GM23338 (cell line): Measurements from ENCODE around the gene ZNF805.

Experiments used
- CREB1 ChIP-seq: fragments of 250-450 bp; sonication (Bioruptor Pico); IDR thresholded peaks from 2 replicates; pipeline ENCODE4 v1.5.0; 2020; ENCODE audit warnings: low read depth, mild to moderate bottlenecking, moderate library complexity
- CTCF ChIP-seq, 2 experiments: fragments of 200-600 bp in 1 of 2; sonication (generic) in 1 of 2; conservative IDR thresholded peaks; 2 replicates each; pipeline versions ENCODE4 v1.5.1 to v1.6.1; 2016 to 2017; ENCODE audit warnings: antibody characterized with exemption in 2 of 2, low read depth in 2 of 2, mild to moderate bottlenecking in 2 of 2, moderate library complexity in 1 of 2
- EZH2 ChIP-seq: fragments of 200-600 bp; sonication (generic); IDR thresholded peaks from one replicate; pipeline ENCODE4 v1.8.0; 2017; ENCODE audit warnings: antibody characterized with exemption, mild to moderate bottlenecking, low read depth; ENCODE audit not compliant: unreplicated experiment
- EZH2phosphoT487 ChIP-seq: fragments of 200-600 bp; sonication (generic); IDR thresholded peaks from one replicate; pipeline ENCODE4 v1.8.1; 2018; ENCODE audit warnings: antibody characterized with exemption; ENCODE audit not compliant: unreplicated experiment
- REST ChIP-seq: IDR thresholded peaks from one replicate; pipeline ENCODE4 v1.6.1; 2018; ENCODE audit warnings: antibody characterized with exemption; ENCODE audit not compliant: unreplicated experiment
- ZNF114 ChIP-seq: fragments of 250-450 bp; sonication (Bioruptor Pico); IDR thresholded peaks from 2 replicates; pipeline ENCODE4 v1.5.0; 2020; ENCODE audit warnings: mild to moderate bottlenecking, moderate library complexity

GRCh38 chr19:57191141-57192076, 49.0 kb upstream of the ZNF805 start, which contains the start of gene ZNF264:
- TF ChIP-seq CTCF (conservative IDR thresholded peaks at IDR 0.05; ENCODE audit: low read depth in 2 of 2) (no peak), EZH2phosphoT487 (no peak), EZH2 (no peak), ZNF114 (CRISPR knock-in tag) (no peak), REST (no peak), CREB1 (CRISPR knock-in tag) (0 out of 2 replicates have a peak, but pooled peaks have one; percentile 18)
